Psoas muscle (tissue), 8 donors: ENCODE results near the gene SLC35B4. TPM values are rescaled to one million over a fixed set of nuclear protein-coding genes. Genes with fewer than 3 reads are reported as not detected.

Experiments used
- ATAC-seq, 4 donors: fragments of 200-7000 bp; cut with Tn5 transposase; one replicate each; pipeline ENCODE4 v1.9.1; 2020; ENCODE audit warnings: moderate library complexity in 3 of 4, mild to moderate bottlenecking in 2 of 4
- DNase-seq, 2 donors: peaks; one replicate each; pipeline ENCODE4 v3.0.0-alpha.2; 2020
- H3K27ac ChIP-seq: fragments of 200-600 bp; one replicate; pipeline ENCODE4 v1.8.0; 2022
- H3K27me3 ChIP-seq, 3 donors: fragments of 200-600 bp in 1 of 3; one replicate each; pipeline versions ENCODE4 v1.6.1 to v1.8.0; 2013 to 2022; ENCODE audit warnings: low read length in 2 of 3, mild to moderate bottlenecking in 2 of 3, moderate library complexity in 1 of 3; ENCODE audit not compliant: insufficient read depth in 3 of 3
- H3K36me3 ChIP-seq, 2 donors: fragments of 200-600 bp in 1 of 2; one replicate each; pipeline versions ENCODE4 v1.6.1 to v1.8.0; 2013 to 2022; ENCODE audit warnings: low read depth in 1 of 2, mild to moderate bottlenecking in 1 of 2, moderate library complexity in 1 of 2; ENCODE audit not compliant: insufficient read depth in 1 of 2
- H3K4me1 ChIP-seq: fragments of 200-600 bp; one replicate; pipeline ENCODE4 v1.8.0; 2022
- H3K4me3 ChIP-seq: fragments of 200-600 bp; one replicate; pipeline ENCODE4 v1.8.0; 2022; ENCODE audit warnings: mild to moderate bottlenecking
- H3K9me3 ChIP-seq: fragments of 200-600 bp; one replicate; pipeline ENCODE4 v1.8.0; 2022
- WGBS, 3 donors: extraction: QIAGEN DNeasy Blood & Tissue Kit; methylation state at CpG; one replicate each; pipeline versions ENCODE4 v1.1.6 to v1.1.7; 2013; 5-methylcytosine and 5-hydroxymethylcytosine counted together
- intact Hi-C, 2 donors: fragments of 100-400 bp; cut with DNase I; formaldehyde crosslinking; loops; one replicate each; pipeline versions ENCODE4 v1.11.0 to v1.14.2; 2022
- polyA plus RNA-seq, 3 donors: library from polyadenylated mRNA; stranded (reverse); fragments of 200-250 nt; gene quantifications; one replicate each; pipeline ENCODE4 v1.2.3, GENCODE V29; 2013
- total RNA-seq, 4 donors: library from RNA; stranded (reverse); fragmentation: NEBNext Ultra II Directional in 2 of 4; extraction: Animal tissue kit (Norgen Biotek cat#: 25700) in 2 of 4; gene quantifications; one replicate each; pipeline versions ENCODE4 v1.2.1 to v1.2.4, GENCODE V29; 2021 to 2023
- TF ChIP-seq, protein P1 (sequence below): fragments of 200-600 bp; IDR thresholded peaks from one replicate; pipeline ENCODE4 v1.8.0; 2022; ENCODE audit warnings: antibody characterized with exemption
- donor health status: healthy with polysubstance abuse.
- donor health status: DM: no; HTN: no; CAD: no; lungs with moderate emphysema.
- donor health status: Bipolar disorder and iron deficiency.
- donor health status: healthy.
- donor health status: DM: yes; HTN: yes; CAD: no.
- donor health status: DM: no; HTN: no; CAD: no.
- donor health status: DM: no; HTN: no; CAD: no.
- donor health status: DM: yes; HTN: yes; CAD: no.

The SLC35B4 gene
- total and polyA plus RNA-seq, 7 donors, result 2.1 to 6.8 (median 4.0) TPM

DNA sequence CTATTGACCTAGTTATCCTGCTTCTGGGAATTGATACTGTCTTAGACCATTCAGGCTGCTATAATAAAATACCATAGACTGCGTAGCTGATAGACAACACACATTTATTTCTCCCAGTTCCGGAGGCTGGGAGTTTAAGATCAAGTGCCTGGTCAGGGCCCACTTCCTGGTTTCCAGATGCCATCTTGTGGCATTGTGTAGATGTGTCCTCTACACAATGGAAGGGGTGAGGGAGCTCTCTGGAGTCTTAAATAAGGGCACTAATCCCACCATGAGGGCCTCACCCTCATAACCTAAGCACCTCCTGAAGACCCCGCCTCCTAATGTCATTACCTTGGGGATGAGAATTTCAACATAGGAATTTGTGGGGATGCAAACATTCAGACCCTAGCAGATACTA, 62.4 kb downstream of the SLC35B4 start:
- H3K27ac ChIP-seq, result no peak overlapping the region
- H3K4me1 ChIP-seq, result no peaks in the 10 kb centered on the region
- 91 to 96% (median 91%) methylated on average over 3 of the region's 3 CpGs for WGBS, 3 donors
- H3K9me3 ChIP-seq, result no peaks in the 10 kb centered on the region
- H3K4me3 ChIP-seq, result no peak overlapping the region
- intact Hi-C loops, result no loop called here
- TF ChIP-seq, protein P1, sequence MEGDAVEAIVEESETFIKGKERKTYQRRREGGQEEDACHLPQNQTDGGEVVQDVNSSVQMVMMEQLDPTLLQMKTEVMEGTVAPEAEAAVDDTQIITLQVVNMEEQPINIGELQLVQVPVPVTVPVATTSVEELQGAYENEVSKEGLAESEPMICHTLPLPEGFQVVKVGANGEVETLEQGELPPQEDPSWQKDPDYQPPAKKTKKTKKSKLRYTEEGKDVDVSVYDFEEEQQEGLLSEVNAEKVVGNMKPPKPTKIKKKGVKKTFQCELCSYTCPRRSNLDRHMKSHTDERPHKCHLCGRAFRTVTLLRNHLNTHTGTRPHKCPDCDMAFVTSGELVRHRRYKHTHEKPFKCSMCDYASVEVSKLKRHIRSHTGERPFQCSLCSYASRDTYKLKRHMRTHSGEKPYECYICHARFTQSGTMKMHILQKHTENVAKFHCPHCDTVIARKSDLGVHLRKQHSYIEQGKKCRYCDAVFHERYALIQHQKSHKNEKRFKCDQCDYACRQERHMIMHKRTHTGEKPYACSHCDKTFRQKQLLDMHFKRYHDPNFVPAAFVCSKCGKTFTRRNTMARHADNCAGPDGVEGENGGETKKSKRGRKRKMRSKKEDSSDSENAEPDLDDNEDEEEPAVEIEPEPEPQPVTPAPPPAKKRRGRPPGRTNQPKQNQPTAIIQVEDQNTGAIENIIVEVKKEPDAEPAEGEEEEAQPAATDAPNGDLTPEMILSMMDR, result no peak
- no peak for ATAC-seq
- no peak for DNase-seq
- H3K27me3 ChIP-seq, result no peaks in the 10 kb centered on the region
- no peaks in the 10 kb centered on the region for H3K36me3 ChIP-seq

DNA sequence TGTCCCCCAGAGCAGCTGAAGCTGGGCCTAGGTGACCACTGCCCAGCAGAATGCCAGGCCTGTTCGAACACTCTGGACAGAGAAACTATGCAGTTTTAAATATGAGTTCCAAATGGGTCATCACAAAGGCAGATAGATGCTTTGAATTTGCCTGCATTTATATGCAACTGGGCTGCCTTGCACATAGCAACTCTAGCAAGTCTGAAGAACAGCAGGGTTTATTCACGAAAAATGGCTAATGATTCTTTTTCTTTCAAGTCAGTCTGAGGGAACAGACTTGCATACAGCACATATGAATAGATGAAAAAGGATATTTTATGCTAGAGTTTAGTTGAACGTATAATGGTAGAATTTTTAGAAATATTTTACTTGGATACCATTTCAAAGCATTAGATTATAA, 68.5 kb downstream of the SLC35B4 start:
- 71 to 83% (median 80%) methylated on average over 3 of the region's 3 CpGs for WGBS, 3 donors
- TF ChIP-seq, protein P1, result no peak
- DNase-seq, result no peak
- intact Hi-C loops, result no loop called here
- H3K4me1 ChIP-seq, result peaks cover 10% of the 10 kb centered on the region
- H3K9me3 ChIP-seq, result no peaks in the 10 kb centered on the region
- no peak overlapping the region for H3K4me3 ChIP-seq
- ATAC-seq, result no peak
- no peak overlapping the region for H3K27ac ChIP-seq
- H3K36me3 ChIP-seq, result no peaks in the 10 kb centered on the region
- H3K27me3 ChIP-seq, result no peaks in the 10 kb centered on the region

DNA sequence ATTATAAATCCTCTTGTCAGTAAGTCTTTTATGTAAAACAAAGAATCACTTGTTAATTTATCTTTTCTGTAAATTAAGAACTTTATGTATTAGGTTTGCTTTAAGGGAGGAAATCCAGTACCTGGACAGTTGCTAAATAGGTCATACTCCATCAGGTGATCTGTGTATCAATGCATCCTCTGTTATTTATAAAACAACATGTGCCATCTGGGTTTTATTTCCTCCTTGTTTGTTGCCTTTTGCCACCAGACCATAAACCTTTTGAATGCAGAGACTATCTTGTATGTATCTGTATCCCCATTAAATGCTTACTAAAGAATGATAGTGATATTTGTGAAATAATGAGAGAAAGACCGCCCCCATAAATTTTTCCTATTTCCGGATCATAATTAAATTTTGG, 70.0 kb downstream of the SLC35B4 start:
- Histone ChIP-seq H3K27ac (no peak overlapping the region), H3K36me3 (no peaks in the 10 kb centered on the region), H3K4me1 (peaks cover 10% of the 10 kb centered on the region), H3K9me3 (no peaks in the 10 kb centered on the region), H3K27me3 (no peaks in the 10 kb centered on the region), H3K4me3 (no peak overlapping the region)
- no peak for DNase-seq
- WGBS, 3 donors, result 78 to 86% (median 86%) methylated on average over 2 of the region's 2 CpGs
- peak in 2 of 4 donors; percentile 53 to 68 for ATAC-seq
- intact Hi-C loops, result no loop called here
- TF ChIP-seq, protein P1, result no peak

DNA sequence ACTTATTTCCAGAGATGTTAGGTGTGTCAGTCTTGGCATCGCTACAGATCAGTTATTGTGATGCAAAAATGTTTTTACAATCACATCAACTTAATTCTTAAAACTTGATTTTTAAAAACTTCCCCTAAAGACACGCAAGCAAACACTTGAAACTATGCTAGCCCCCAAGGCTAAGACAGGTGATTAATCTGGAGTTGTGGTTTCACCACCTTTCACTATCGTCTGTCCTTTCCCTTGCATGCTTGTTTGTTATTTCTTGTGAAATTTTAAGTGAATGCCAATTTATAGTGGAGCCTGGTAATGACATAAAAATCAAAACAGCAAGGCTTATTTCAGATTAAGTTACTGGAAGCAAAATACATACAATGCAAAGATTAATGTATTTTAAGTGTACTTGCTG, 70.4 kb downstream of the SLC35B4 start:
- peaks cover 10% of the 10 kb centered on the region for H3K4me1 ChIP-seq
- intact Hi-C loops, result no loop called here
- H3K9me3 ChIP-seq, result no peaks in the 10 kb centered on the region
- 49 to 55% (median 52%) methylated on average over 3 of the region's 3 CpGs for whole genome bisulfite sequencing, 3 donors
- H3K27me3 ChIP-seq, result no peaks in the 10 kb centered on the region
- TF ChIP-seq, protein P1, result no peak
- DNase-seq (no peak), ATAC-seq (no peak)
- no peaks in the 10 kb centered on the region for H3K36me3 ChIP-seq
- H3K27ac ChIP-seq, result no peak overlapping the region
- H3K4me3 ChIP-seq, result no peak overlapping the region

DNA sequence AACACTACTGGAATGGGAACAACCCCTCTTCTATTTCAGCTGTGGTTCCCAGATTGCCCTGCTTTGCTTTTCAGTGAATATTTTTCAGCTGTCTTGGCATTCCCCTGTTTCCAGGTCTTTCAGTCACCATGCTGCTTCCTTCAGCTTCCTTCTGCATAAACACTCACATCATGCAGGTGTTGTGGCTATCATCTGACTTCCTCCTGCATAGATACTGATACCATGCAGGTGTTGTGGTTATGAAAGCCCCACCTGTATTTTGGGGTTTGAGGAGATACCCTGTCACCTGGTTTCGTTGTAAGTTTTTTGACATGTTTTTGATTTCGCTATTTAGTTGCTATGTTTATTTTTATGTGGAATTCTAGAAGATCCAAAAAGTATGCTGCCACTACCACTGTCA, 71.5 kb downstream of the SLC35B4 start:
- no peaks in the 10 kb centered on the region for H3K9me3 ChIP-seq
- intact Hi-C loops, result no loop called here
- H3K4me1 ChIP-seq, result peaks cover 10% of the 10 kb centered on the region
- ATAC-seq, result no peak
- TF ChIP-seq, protein P1, result no peak
- DNase-seq, result no peak
- H3K36me3 ChIP-seq, result no peaks in the 10 kb centered on the region
- H3K27me3 ChIP-seq, result no peaks in the 10 kb centered on the region
- H3K4me3 ChIP-seq, result no peak overlapping the region
- H3K27ac ChIP-seq, result no peak overlapping the region
- WGBS, 3 donors, result 92 to 94% (median 92%) methylated on average over 2 of the region's 2 CpGs
